Cardiac fibroblast (primary cell): Measurements from ENCODE around the gene PTAFR.
"Not testable (repeated sequence)": the region's sequence is repeated elsewhere in the genome, so short reads cannot be mapped to it uniquely, and the experiment has no call there.

ENCODE experiments used
- DNase-seq, 2 donors: peaks; one replicate each; pipeline versions ENCODE4 v3.0.0 to v3.0.0-alpha.2; 2010; ENCODE audit warnings: low read depth in 2 of 2
- H3K4me3 ChIP-seq, 2 donors: replicated peaks in 1 of 2; 1 replicate in 1 of 2; 2 replicates in 1 of 2; pipeline ENCODE4 v1.5.1; 2011; ENCODE audit warnings: low read depth in 2 of 2, low read length in 2 of 2, mild to moderate bottlenecking in 2 of 2, moderate library complexity in 1 of 2
- CTCF ChIP-seq: IDR thresholded peaks from one replicate; pipeline ENCODE4 v1.5.1; 2011; ENCODE audit warnings: low read depth, mild to moderate bottlenecking, low read length, inconsistent platforms

PTAFR gene

GRCh38 chr1:28144203-28145135, 32.0 kb downstream of the PTAFR start:
- no peak overlapping the region for H3K4me3 ChIP-seq
- peak; percentile 32 to 73 for DNase-seq
- TF ChIP-seq CTCF: no peak

DNA sequence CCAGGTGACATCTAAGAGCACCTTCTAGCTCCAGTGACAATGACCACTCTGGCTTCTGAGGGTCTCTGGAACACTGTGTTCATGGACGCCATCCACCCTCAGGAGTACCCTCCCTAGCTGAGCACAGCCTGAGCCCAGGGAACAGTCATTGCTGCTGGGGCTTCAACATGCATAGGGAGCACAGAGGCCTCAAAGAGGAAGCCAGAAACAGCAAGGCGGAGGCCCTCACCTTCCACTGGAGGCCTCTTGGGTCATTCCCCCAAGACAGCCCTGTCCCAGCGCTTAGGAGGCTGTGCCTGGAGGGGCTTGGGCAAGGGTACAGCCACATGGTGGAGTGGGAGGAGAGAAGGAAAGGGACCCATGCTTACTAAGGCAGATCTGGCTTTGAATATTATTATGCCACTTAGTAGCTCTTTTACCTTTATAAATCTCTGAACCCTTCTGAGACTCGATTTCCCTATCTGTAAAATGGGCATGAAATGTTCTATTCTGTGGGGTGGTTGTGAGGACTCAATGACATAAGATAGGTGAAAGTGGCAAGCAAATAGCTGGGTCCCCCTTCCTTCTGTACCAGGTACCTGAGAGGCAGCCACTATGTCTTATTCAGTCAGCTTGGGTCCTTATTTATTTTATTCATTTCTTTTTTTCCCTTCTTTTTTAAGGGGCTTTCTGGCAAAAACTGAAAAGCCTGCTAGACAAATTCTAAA, 32.8 kb downstream of the PTAFR start:
- no peak overlapping the region for H3K4me3 ChIP-seq
- no peak for DNase-seq
- no peak for TF ChIP-seq CTCF

DNA sequence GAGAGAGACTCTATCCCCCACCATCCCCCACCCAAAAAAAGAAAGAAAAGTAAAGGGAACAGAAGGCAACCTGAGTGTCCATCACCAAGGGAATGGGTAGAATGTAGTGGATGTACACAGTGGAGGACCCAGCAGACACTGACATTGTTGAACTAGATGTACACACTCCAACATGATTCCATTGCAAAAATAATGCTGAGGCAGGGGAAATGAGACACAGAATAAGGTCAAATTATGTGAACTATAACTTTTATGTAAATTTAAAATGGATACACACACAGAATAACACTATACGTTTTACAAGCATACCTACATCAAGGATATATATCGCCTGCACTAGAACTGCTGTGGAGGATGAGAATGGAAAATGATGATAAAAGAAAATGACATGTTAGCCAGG, 34.8 kb downstream of the PTAFR start:
- TF ChIP-seq CTCF: no peak
- DNase-seq: no peak
- H3K4me3 ChIP-seq: no peak overlapping the region

DNA sequence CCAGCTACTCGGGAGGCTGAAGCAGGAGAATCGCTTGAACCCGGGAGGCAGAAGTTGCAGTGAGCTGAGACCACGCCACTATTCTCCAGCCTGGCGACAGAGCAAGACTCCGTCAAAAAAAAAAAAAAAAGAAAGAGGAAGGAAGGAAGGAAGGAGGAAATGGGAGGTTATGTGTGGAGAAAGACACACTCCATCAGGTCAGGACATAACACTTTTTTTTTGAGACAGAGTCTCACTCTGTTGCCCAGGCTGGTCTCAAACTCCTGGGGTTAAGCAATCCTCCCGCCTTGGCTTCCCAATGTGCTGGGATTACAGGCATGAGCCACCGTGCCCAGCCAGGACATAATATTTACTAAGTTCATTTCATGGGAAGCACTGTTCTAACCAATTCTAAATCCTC, 36.6 kb downstream of the PTAFR start:
- DNase-seq, H3K4me3 ChIP-seq: not testable (repeated sequence)

DNA sequence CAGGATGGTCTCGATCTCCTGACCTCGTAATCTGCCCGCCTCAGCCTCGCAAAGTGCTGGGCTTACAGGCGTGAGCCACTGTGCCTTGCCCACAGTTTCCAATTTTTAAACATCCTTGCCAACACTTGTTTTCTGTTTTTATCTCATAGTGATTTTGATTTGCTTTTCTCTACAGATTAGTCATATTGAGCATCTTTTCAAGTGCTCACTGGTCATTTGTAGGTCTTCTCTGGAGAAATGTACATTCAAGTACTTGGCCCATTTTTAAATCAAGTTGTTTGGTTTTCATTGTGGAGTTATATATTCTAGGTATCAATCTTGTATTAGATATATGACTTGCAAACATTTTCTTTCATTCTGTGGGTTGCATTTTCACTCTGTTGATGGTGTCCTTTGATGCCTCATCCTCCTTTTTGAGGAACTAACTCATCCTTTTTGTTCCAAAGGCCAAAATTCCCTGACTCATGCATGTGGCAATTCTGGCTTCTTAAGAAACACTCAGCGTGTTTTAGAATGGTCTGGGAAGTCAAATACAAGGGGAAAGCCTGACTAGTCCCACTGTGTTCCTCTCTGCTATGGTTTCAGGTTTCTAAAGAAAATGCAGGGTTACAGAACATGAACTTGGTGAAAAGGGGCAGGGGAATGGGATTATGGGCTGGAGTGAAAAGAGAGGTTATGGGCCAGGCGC, 37.3 kb downstream of the PTAFR start:
- peak; percentile 53 to 93 for DNase-seq

GRCh38 chr1:28136922-28137613, 39.4 kb downstream of the PTAFR start:
- no peak for TF ChIP-seq CTCF
- DNase-seq: peak in 1 of 2 donors; percentile 51
- no peak overlapping the region for H3K4me3 ChIP-seq

More for the DNA sequence above, 37.3 kb downstream of the PTAFR start:
- no peak for TF ChIP-seq CTCF
- no peak overlapping the region for H3K4me3 ChIP-seq
